HG03432 (cell line): ENCODE measurements around the gene RPGR.
A peak's percentile ranks its signal among the peaks of the same experiment; 100 is the strongest.

ENCODE experiments used
- ATAC-seq: cut with Tn5 transposase; IDR thresholded peaks from one replicate; pipeline ENCODE4 v1.9.1; 2021; ENCODE audit warnings: mild to moderate bottlenecking, moderate library complexity; ENCODE audit not compliant: unreplicated experiment

Gene RPGR

DNA sequence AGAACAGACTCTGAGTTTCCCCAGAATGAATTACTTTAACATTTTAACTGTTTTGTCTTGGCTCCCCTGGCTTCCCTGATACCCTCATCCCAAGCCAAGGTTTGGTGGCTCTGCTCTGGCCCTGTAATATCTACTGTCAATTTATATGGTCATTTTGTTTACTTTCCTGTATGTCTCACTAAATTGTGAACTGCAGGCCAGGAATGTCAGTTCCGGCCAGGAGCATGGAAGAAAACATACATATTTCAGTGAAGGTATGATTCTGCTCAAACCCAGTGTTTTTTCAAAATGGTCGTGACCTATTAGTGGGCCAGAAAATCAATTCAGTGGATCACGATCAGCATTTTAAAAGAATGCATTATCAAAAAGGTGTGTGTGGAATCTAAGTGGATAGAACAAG lies 1.2 kb downstream of the RPGR start:
- ATAC-seq = no peak

DNA sequence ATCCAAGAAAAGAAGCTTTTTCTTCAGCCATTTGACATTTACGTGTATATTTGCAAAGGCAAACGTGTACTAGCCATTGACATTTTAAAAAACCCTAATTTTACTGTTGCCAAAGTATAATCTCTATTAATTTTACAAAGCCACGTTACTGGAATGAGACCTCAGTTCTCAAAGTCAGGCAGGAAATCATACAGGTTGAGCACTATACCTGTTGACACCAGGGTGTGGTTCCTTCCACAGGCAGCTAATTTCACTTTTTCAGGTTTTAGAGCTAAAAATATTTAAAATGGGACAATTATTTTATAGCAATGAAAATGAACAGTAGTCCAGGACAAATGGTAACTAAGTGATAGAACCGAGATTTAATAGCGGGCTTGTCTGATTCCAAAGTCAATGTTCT lies 6.5 kb downstream of the RPGR start:
- ATAC-seq = no peak

GRCh38 chrX:38318606-38319005 lies 8.7 kb downstream of the RPGR start:
- ATAC-seq = no peak

DNA sequence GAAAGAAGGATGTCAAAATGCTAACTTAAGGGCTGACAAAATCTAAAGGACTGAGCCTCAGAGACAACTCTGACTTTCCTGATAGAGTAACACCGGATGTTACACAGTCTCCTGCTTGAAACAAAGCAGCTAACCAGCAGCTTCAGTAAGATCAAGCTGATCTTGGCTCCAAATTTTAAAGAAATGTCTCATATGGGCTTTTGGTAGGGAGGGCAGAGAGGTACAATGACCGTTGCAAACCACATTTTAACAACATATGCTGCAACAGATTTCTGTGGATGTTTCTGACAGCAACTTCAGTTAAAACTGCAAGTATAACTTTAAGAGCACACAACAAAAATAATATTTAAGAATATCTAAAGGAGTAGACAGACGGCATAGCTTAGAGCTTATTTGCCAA lies 9.1 kb downstream of the RPGR start:
- no peak for ATAC-seq

- no peak for ATAC-seq
Observed at GRCh38 chrX:38315186-38315585, 12.1 kb downstream of the RPGR start.

DNA sequence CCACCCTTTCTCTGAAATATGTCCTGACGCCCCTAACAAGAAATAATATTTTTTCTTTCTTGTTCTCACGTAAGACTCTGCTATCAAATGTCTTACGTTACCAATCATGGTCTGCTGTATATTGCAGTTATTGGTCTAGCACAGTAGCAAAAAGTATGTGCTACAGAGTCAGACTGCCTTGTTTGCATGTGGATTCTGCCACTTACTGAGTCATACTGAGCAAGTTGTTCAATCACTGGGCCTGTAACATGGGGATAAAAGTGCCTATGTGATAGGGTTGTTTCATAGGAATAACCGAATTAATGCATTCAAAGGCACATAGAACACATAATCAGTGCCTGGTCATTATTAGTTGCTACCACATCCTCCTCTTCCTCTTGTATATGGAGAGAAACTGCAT lies 14.1 kb downstream of the RPGR start:
- no peak for ATAC-seq

DNA sequence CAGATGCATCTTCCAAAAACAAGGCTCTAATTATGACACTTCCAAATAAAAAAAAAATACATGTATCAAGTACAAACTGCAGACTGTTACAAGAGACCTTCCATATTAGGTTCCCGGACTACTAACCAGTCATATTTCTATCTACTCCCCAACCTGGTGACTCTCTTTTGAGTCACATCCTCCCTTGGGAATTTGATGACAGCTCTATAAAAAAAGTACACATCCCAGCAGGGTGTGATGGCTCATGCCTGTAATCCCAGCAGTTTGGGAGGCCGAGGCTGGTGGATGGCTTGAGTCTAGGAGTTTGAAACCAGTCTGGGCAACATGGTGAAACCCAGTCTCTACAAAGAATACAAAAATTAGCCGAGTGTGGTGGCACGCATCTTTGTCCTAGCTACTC lies 14.9 kb downstream of the RPGR start:
- ATAC-seq = no peak

GRCh38 chrX:38311743-38312142 lies 15.6 kb downstream of the RPGR start:
- ATAC-seq = no peak

DNA sequence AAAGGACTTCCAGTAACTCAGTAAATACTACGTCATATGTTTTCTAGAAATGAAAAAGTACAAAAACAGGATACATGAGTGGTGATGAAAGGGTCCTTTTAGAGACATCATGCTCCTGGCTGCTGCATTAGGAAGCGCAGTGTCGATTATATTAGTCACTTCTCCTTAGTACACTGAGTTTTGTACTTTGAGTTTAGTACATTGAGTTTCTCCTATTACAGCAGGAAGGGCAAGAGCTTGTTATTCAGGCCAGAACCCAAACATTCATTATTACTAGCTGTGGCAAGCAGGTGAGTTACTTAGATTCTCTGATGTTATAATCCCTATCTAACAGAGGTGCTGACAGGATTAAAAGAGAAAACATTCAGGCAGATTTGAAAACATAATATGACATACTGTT lies 21.3 kb downstream of the RPGR start:
- no peak for ATAC-seq

DNA sequence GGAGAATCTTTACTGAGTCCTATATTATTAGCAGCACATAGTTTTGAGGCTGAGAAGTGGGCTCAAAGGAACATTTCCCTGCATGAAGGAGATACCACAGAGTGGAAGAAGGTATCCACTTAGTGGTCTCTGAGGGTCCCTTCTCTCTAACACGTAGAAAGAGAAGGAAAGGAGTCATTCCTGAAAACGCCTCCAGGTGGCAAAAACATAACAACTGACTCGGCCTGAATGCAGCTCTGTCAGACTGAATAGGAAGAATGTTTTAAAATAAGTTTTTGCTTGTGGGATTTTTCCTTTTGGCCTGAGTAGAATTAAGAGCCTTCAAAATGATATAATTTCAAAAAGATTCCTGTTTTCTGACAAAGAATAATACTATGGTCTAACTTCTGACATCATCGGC lies 23.3 kb downstream of the RPGR start:
- no peak for ATAC-seq

DNA sequence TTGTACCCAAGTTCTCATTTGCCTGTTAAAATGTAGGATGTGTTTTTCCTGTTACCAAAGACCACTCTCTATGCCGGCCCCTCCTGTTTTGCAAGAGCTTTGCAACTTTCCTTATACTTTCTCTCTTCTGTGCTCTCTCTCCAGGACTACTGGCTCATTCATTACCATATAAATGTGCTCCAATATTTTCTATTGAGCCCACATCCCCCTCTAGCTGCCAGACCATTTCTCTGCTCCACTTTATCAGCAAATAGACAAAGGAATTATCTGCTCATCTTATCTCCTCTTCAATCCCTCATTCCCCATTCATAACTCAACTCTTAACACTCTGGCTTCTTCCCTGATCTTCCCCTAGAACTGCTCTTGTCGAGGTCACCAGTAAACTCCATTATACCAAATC lies 33.6 kb downstream of the RPGR start:
- ATAC-seq = no peak

GRCh38 chrX:38287674-38288073 lies 39.6 kb downstream of the RPGR start:
- no peak for ATAC-seq

DNA sequence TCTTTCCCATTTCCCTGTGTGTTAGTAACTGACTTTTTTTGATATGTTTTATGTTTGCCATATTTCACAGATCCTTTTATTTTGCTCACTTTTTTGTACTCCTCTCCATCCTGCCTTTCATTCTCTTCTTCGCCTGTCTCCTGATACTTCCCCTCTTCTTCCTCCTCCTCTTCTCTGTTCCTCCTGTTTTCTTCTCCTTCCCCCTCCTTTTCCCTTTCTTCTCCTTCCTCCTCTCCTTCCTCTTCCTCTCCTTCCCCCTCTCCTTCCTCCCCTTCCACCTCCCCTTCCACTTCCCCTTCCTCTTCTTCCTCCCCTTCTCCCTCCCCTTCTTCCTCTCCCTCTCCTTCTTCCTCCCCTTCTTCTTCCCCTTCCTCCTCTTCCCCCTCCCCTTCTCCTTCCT lies 41.7 kb downstream of the RPGR start:
- no peak for ATAC-seq

GRCh38 chrX:38282049-38282448 lies 45.3 kb downstream of the RPGR start:
- no peak for ATAC-seq

DNA sequence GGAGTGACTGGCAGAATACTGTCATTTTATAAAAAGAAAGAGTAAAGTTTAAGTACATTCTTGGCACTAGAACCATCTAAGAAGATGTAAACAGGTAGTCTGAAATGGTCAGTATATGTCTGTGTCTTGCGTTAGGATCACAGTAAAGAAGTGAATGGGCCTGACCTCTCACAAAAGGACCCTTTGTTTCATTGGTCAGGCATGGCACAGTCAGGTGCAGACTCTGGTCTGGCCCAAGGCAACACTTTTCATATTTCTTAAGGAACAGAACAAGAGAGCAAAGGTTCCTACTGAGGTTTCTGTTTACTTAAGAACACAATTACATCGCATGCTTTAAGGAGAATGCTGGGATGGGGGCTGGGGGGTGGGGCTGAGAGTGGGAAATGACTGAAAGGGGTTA lies 48.1 kb downstream of the RPGR start:
- no peak for ATAC-seq

DNA sequence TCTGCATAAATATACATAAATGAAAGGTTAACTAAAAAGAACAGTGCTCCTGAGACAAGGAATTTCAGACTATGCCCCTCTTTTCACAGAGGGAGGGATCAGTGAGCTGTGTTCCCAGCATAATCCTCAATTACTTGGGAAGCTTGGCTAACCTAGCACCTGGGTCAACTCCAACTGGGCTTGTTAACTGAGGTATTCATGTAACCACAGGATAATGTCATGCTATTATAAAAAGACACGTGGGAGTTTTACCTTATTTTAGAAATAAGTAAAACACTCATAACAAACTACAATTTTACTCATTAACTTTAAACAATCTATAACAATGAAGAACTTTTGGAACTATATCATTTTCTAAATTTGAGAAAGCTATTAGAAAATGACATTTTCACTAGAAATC lies 48.6 kb downstream of the RPGR start:
- no peak for ATAC-seq

- ATAC-seq = no peak
Observed at GRCh38 chrX:38277802-38278201, 49.5 kb downstream of the RPGR start.

DNA sequence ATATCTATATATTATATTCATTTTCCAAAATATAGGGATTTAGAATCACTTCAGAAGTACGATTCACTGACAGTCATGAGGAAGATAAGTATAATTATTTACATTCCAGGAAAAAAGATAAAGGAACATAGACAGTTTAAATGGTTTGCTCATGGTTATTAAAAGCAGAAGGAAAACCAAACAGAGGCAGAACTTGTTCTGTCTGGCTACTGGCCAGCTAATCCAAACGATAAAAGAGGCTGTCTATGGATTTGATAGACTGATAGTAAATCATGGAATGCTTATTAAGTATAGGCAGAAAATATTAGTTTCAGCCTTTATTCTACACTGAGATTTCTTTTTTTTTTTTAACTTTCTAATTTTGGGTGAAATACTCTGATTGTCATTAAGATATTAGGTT lies 50.2 kb downstream of the RPGR start:
- ATAC-seq = no peak

DNA sequence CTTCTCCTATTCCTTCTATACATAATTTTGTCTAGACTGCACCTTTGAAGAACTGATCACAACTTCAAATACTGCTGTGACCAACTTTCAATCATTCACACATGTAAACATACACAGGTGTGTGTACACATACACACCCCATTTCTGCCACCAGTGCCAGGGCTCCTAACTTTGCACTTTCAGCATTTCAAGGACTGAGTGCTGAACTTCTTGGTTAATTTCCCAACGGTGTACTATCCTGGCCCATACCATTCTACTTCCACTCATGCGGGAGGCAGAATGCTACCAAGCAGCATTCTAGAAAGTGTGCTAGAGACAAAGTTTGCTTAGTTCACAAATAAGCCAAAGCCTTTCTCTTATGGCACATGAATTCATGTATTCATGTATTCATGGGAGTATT lies 51.2 kb downstream of the RPGR start:
- no peak for ATAC-seq

DNA sequence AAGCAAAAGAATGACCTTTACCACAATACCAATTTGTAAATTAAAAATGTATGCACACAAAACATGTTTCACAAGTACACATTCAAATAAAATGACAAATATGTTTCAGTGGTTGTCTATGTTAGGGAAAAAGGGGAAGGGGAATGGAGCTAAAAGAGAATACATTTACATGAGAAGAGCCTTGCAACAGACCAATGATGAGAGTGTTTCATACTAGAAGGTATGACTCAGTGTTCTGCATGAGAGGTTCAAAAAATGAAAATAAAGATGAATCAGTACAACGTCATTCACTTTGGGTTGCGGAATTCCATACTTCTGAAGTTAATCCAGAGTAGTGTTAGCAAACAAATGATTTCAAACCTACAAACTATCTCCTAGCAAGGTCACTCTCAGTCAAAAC lies 51.7 kb downstream of the RPGR start:
- ATAC-seq = peak; percentile 49

- ATAC-seq = peak; percentile 37
Observed at GRCh38 chrX:38273453-38273852, 53.9 kb downstream of the RPGR start.

DNA sequence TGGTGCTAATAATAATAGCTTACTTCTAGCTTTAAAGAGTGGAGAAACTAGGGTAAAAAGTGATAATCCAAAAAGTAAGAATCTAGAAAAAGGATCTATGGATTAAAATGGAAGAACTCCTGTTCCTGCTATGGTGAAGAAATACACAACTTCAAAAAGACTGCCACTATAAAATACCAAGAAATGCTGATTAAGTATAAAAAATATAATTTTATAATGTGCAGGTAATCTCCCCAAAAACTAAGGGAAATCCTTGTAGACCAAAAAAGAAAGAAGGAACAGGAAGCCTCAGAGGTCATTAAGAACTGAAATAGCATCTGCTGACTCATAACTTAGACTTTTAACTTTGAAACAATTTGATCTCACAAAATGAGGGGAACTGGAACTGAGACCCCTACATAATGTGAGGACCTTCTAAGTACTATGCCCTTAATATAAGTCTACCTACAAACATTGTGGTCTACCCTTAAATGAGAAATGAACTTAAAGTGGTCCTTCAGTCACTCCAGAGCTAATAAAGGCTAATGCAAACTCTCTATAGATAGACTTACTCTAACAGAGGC lies 56.1 kb downstream of the RPGR start:
- peak; percentile 87 for ATAC-seq

- ATAC-seq = no peak
Observed at GRCh38 chrX:38268011-38268410, 59.3 kb downstream of the RPGR start.
